ENCODE measurements around the gene UNCX.

UNCX gene

DNA sequence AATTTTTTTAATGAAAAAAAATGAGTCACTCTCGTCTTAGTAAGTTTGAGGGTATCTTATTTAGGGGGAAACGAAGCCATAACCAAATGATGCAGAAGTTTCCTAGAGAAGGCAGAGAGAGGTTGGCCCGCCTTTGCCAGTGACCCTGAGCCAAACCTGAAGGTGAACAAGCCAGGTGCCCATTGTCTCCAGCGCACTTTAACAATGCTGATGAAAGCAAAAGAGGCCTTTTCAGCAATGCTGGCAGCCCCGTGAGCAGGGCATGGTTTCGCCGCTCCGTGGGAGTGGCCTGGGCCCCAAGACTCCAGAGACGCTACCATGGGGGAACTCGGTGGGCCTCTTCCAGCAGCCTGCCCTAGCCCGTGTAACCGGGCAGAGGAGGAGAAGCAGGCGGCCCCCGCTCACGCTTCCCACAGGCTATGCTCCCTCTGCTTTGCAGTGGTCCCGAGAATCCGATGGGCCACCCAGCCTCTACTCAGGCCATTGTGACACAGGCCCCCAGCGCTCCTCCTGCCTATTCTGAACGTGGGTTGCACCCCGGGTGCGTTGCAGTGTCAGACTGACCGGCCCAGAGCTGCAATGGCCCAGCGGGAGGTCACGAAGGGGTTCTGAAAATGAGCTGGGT is 14.0 kb upstream of the UNCX start:
- peak; percentile 92 for DNase-seq

- DNase-seq: no peak
These were observed 13.2 kb upstream of the UNCX start for GRCh38 chr7:1219498-1219897.

- no peak for DNase-seq
These were observed 12.5 kb upstream of the UNCX start for GRCh38 chr7:1220000-1220726.

DNA sequence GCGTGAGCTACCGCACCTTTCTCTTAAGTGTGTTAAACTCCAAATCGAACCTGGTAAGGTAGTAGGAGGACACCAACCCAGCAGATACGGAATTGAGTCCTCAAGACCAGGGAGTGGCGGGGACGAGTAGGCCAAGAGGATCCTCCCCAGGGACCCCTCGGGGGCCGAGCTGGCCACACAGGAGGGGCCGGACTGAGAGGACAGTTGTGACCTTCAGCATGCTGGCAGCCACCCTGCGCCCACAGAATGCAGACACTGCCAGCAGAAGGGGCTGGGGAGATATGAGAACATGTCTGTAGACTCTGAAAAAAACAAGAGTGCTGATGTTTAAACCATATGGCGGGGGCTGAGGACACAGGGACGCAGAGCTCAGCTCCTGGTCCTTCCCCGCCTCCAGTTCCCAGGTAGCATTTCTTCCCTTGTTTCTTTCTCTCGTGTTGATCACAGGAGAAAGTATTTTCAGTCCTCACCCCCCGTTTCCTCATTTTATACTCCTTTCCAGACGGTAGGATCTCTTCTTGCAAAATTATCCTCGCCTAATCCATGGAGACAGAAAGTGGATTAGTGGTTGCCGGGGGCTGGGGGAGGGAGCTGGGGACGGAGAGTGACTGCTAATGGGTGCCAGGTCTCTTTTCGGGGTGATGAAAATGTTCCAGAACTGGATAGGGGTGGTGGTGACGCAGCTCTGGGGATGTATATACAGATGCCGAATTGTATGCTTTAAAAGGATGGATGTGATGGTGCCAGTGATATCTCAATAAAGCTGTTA is 11.5 kb upstream of the UNCX start:
- no peak for DNase-seq

- peak; percentile 47 for DNase-seq
These were observed 9.3 kb upstream of the UNCX start for GRCh38 chr7:1223196-1223981.

GRCh38 chr7:1224086-1224716 is 8.5 kb upstream of the UNCX start:
- DNase-seq: no peak

DNA sequence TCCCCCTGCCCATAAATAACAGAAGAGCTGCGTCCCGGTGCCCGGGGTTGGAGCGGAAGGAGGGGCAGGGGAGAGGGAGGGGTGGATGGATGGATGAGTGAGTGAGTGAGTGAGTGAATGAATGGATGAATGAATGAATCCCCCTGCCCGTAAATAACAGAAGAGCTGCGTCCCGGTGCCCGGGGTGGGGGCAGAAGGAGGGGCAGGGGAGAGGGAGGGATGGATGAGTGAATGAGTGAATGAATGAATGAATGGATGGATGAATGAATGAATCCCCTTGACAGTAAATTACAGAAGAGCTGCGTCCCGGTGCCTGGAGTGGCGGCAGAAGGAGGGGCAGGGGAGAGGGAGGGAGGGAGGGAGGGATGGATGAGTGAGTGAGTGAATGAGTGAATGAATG is 7.6 kb upstream of the UNCX start:
- no peak for DNase-seq

DNA sequence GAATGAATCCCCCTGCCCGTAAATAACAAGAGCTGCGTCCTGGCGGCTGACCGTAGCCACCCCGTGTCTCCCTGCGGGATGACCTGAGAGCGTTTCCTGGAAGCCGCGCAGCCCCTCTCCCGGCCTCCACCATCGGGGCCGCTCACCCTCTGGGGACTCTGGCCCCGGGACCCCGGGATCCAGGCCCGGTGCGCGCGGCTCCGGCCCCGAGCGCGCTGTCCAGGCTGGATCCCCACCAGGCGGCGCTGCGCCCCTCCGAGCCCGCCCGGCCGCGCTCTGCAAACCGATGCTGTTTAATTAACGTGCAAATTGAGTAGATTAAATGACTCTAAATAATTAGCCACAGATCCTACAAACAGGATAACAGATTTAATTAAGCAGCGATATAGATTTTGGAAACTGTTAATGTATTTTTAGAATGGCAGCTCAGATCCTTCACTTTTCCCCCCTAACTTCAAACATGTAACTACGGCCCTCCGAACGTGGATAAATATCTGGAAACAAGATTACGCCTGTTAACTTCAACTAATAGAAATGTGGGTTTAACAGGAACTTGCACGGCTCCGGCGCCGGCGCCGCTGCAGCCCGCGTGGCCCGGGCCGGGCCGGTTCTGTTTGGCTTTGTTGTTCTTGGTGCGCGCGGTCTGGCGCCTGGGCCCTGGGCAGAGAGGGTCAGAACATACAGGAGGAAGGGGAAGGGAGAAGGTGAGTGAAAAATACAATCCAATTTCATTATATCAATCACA is 7.1 kb upstream of the UNCX start:
- peak; percentile 57 for DNase-seq

- no peak for DNase-seq
These were observed 6.3 kb upstream of the UNCX start for GRCh38 chr7:1226186-1226901.

GRCh38 chr7:1227071-1227804 is 5.4 kb upstream of the UNCX start:
- DNase-seq: no peak

GRCh38 chr7:1227814-1228544 is 4.7 kb upstream of the UNCX start:
- DNase-seq: no peak

GRCh38 chr7:1228545-1229201 is 4.0 kb upstream of the UNCX start:
- DNase-seq: no peak

- no peak for DNase-seq
These were observed 3.3 kb upstream of the UNCX start for GRCh38 chr7:1229202-1229947.

- no peak for DNase-seq
These were observed 2.7 kb upstream of the UNCX start for GRCh38 chr7:1229956-1230355.

GRCh38 chr7:1230411-1231213 is 2.1 kb upstream of the UNCX start:
- DNase-seq: no peak

- no peak for DNase-seq
These were observed 1.2 kb upstream of the UNCX start for GRCh38 chr7:1231214-1232102.

- no peak for DNase-seq
These were observed 587 bp upstream of the UNCX start for GRCh38 chr7:1232103-1232466.

Data from RPMI8226 (cell line).